ENCODE data around the gene ANKRD33B. TPM values are rescaled to one million over a fixed set of nuclear protein-coding genes. Genes with fewer than 3 reads are reported as not detected.

ANKRD33B gene
- total RNA-seq, 1 experiment from 2014 or later, result 25.3 TPM

DNA sequence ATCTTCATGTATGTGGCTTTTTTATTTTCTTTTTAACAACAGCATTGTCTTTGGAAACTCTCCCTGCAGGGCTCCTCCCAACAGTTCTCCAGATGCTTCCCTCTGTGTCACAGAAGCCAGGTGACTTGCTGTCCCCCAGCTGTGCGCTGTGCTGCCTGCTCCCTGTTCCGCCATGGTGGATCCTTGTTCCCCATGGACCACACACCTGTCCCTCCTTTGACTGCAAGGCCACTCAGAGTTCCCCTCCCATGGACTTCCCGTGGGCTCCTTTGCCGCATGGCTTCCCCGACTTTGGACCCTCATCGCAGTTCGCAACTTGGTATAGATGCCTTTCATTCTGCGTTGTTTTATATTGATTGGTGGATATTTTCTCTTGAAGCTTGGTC, 18.6 kb downstream of the ANKRD33B start:
- CTCF ChIA-PET, result no interaction called here
- H3K9me3 Mint-ChIP-seq (ENCODE audit: unreplicated experiment), result no peaks in the 10 kb centered on the region
- no TSS peak for BruUV-seq (replicated peaks)
- TF ChIP-seq, protein P1, sequence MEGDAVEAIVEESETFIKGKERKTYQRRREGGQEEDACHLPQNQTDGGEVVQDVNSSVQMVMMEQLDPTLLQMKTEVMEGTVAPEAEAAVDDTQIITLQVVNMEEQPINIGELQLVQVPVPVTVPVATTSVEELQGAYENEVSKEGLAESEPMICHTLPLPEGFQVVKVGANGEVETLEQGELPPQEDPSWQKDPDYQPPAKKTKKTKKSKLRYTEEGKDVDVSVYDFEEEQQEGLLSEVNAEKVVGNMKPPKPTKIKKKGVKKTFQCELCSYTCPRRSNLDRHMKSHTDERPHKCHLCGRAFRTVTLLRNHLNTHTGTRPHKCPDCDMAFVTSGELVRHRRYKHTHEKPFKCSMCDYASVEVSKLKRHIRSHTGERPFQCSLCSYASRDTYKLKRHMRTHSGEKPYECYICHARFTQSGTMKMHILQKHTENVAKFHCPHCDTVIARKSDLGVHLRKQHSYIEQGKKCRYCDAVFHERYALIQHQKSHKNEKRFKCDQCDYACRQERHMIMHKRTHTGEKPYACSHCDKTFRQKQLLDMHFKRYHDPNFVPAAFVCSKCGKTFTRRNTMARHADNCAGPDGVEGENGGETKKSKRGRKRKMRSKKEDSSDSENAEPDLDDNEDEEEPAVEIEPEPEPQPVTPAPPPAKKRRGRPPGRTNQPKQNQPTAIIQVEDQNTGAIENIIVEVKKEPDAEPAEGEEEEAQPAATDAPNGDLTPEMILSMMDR (IDR thresholded peaks at IDR 0.05; ENCODE audit: insufficient read depth in 1 of 2, low read depth in 1 of 2, low read length in 1 of 2, severe bottlenecking in 1 of 2, unreplicated experiment in 1 of 2), result no peak
- POLR2A ChIA-PET, result no interaction called here
- intact Hi-C loops (cut with micrococcal nuclease; ENCODE audit: unreplicated experiment), result no loop called here
- no peaks in the 10 kb centered on the region for H3K27me3 ChIP-seq (replicated peaks; ENCODE audit: control insufficient read depth, insufficient read depth, low read length)
- no peaks in the 10 kb centered on the region for H3K36me3 ChIP-seq (ENCODE audit: control insufficient read depth, insufficient read depth, low read length)
- H3K9me3 ChIP-seq, result no peaks in the 10 kb centered on the region
- peaks cover 13% of the 10 kb centered on the region for H3K4me1 Mint-ChIP-seq (ENCODE audit: low read depth, unreplicated experiment)
- H3K36me3 Mint-ChIP-seq (ENCODE audit: insufficient read depth, unreplicated experiment), result no peaks in the 10 kb centered on the region
- H3K27ac Mint-ChIP-seq (ENCODE audit: unreplicated experiment), result no peak overlapping the region
- H3K4me1 ChIP-seq, result no peaks in the 10 kb centered on the region
- H3K4me3 Mint-ChIP-seq (ENCODE audit: unreplicated experiment), result no peak overlapping the region
- no peak overlapping the region for H3K4me3 ChIP-seq (ENCODE audit: low read depth, low read length)
- DNase-seq, result no peak
- H3K27me3 Mint-ChIP-seq (ENCODE audit: insufficient read depth, unreplicated experiment), result no peaks in the 10 kb centered on the region

DNA sequence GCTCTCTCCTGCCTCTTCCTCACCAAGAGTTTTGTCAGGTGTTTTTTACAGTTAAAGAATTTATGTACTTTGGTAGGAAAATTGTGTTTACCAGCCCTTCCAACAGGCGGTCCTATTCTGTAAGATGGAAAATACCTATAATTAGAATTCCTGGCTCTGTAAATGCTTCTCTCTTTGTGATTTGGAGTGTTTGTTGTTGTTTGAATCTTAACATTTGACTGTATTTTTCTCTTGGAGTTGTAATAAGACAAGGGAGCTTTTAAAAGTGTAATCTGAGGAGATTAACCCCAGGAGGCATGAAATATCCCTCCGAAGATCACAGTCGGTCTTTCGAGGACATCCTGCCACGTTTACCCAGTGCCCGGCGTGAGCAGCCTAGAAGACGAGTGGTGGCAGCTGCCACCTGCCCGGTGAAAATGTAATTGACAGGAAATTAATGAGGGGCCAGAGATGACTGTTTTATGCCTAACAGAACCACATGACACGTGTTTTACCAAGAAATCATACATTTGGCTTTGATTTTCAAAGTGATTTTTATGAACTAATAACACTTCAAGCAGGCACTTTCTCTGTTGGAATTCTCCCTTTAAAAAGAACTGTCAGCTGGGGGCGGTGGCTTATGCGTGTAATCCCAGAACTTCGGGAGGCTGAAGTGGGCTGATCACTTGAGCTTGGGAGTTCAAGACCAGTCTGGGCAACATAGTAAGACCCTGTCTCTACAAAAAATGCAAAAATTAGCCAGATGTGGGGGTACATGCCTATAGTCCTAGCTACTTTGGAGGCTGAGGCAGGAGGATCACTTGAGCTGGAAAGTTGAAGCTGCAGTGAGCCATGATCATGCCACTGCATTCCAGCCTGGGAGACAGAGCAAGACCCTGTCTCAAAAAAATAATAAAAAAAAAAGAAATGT, 20.0 kb downstream of the ANKRD33B start:
- no peak overlapping the region for H3K4me3 ChIP-seq (ENCODE audit: low read depth, low read length)
- no peaks in the 10 kb centered on the region for H3K4me1 ChIP-seq
- H3K4me3 Mint-ChIP-seq (ENCODE audit: unreplicated experiment), result no peak overlapping the region
- H3K9me3 Mint-ChIP-seq (ENCODE audit: unreplicated experiment), result no peaks in the 10 kb centered on the region
- H3K4me1 Mint-ChIP-seq (ENCODE audit: low read depth, unreplicated experiment), result peaks cover 13% of the 10 kb centered on the region
- intact Hi-C loops (cut with micrococcal nuclease; ENCODE audit: unreplicated experiment), result no loop called here
- DNase-seq, result no peak
- no peaks in the 10 kb centered on the region for H3K36me3 ChIP-seq (ENCODE audit: control insufficient read depth, insufficient read depth, low read length)
- H3K27me3 ChIP-seq (replicated peaks; ENCODE audit: control insufficient read depth, insufficient read depth, low read length), result no peaks in the 10 kb centered on the region
- ChIA-PET POLR2A (no interaction called here), CTCF (no interaction called here)
- H3K36me3 Mint-ChIP-seq (ENCODE audit: insufficient read depth, unreplicated experiment), result no peaks in the 10 kb centered on the region
- no peak overlapping the region for H3K27ac Mint-ChIP-seq (ENCODE audit: unreplicated experiment)
- H3K9me3 ChIP-seq, result no peaks in the 10 kb centered on the region
- TF ChIP-seq, protein P1 (IDR thresholded peaks at IDR 0.05; ENCODE audit: insufficient read depth in 1 of 2, low read depth in 1 of 2, low read length in 1 of 2, severe bottlenecking in 1 of 2, unreplicated experiment in 1 of 2), result no peak
- H3K27me3 Mint-ChIP-seq (ENCODE audit: insufficient read depth, unreplicated experiment), result no peaks in the 10 kb centered on the region
- no TSS peak for BruUV-seq (replicated peaks)

DNA sequence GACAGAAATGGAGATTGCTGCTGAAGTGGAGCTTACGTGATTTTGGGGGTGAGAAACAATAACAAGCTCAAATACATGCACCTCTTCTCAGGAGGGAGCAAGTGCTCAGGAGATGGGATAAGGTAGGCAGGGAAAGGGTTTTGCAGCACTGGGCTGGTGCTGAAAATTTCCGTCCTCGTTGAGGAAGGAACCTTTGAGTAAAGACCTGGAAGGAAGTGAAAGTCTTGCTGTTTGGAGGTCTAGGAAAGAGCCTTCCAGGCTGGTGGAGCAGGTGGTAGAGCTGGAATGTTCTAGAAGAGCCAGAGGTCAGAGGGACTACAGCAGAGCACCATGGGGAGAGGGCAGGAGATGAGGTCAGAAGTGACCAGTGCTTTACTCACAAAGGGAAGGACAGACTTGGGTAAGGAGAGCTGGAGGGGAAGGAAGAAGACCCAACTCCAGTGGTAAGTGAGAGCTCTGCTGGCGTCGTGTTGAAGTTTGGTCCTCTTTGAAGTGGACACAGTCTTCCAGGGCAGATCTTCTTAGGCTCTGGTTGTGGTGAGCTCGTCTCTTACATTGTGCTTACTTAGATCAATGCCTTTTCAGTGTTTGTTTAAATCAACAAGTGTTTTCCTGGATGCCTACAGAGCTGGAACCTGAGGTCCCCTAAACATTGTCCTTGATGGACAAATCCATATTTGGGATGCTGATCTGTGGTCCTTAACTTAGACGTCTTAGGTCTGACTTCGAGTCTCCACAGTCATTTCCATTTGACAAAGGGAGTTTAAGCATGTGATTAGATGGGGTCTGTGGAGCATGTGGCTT, 21.0 kb downstream of the ANKRD33B start:
- BruUV-seq (replicated peaks), result no TSS peak
- Mint-ChIP-seq H3K36me3 (ENCODE audit: insufficient read depth, unreplicated experiment) (no peaks in the 10 kb centered on the region), H3K4me1 (ENCODE audit: low read depth, unreplicated experiment) (peaks cover 20% of the 10 kb centered on the region), H3K27ac (ENCODE audit: unreplicated experiment) (peak overlapping the region; percentile 6), H3K4me3 (ENCODE audit: unreplicated experiment) (no peak overlapping the region), H3K27me3 (ENCODE audit: insufficient read depth, unreplicated experiment) (no peaks in the 10 kb centered on the region), H3K9me3 (ENCODE audit: unreplicated experiment) (no peaks in the 10 kb centered on the region)
- Histone ChIP-seq H3K36me3 (ENCODE audit: control insufficient read depth, insufficient read depth, low read length) (no peaks in the 10 kb centered on the region), H3K27me3 (replicated peaks; ENCODE audit: control insufficient read depth, insufficient read depth, low read length) (no peaks in the 10 kb centered on the region), H3K4me3 (ENCODE audit: low read depth, low read length) (no peak overlapping the region), H3K9me3 (no peaks in the 10 kb centered on the region), H3K4me1 (no peaks in the 10 kb centered on the region)
- intact Hi-C loops (cut with micrococcal nuclease; ENCODE audit: unreplicated experiment), result no loop called here
- POLR2A ChIA-PET, result interaction anchor here (0.6 kb wide), 1 partner anchor 328 kb away, joined by 5 read pairs; no protein-coding TSS in a partner anchor
- TF ChIP-seq, protein P1 (IDR thresholded peaks at IDR 0.05; ENCODE audit: insufficient read depth in 1 of 2, low read depth in 1 of 2, low read length in 1 of 2, severe bottlenecking in 1 of 2, unreplicated experiment in 1 of 2), result no peak
- CTCF ChIA-PET, result interaction anchor here (0.6 kb wide), 1 partner anchor 15 kb away, joined by 3 read pairs; no protein-coding TSS in a partner anchor
- DNase-seq, result no peak
